ENCODE data around the gene ZDHHC8.

ZDHHC8 gene, protein sequence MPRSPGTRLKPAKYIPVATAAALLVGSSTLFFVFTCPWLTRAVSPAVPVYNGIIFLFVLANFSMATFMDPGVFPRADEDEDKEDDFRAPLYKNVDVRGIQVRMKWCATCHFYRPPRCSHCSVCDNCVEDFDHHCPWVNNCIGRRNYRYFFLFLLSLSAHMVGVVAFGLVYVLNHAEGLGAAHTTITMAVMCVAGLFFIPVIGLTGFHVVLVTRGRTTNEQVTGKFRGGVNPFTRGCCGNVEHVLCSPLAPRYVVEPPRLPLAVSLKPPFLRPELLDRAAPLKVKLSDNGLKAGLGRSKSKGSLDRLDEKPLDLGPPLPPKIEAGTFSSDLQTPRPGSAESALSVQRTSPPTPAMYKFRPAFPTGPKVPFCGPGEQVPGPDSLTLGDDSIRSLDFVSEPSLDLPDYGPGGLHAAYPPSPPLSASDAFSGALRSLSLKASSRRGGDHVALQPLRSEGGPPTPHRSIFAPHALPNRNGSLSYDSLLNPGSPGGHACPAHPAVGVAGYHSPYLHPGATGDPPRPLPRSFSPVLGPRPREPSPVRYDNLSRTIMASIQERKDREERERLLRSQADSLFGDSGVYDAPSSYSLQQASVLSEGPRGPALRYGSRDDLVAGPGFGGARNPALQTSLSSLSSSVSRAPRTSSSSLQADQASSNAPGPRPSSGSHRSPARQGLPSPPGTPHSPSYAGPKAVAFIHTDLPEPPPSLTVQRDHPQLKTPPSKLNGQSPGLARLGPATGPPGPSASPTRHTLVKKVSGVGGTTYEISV

GRCh38 chr22:20131597-20131858, at the start of gene ZDHHC8:
ZDHHC8 (plus strand) TSS chr22:20131804; CDS start chr22:20131948, 144 bp downstream.
- DNase-seq (ENCODE audit: low read depth), result no peak

- no peak for DNase-seq (ENCODE audit: low read depth)
Observed at GRCh38 chr22:20083157-20083890, 48.3 kb upstream of the ZDHHC8 start.

GRCh38 chr22:20083891-20084546, 47.6 kb upstream of the ZDHHC8 start:
- DNase-seq (ENCODE audit: low read depth), result no peak

DNA sequence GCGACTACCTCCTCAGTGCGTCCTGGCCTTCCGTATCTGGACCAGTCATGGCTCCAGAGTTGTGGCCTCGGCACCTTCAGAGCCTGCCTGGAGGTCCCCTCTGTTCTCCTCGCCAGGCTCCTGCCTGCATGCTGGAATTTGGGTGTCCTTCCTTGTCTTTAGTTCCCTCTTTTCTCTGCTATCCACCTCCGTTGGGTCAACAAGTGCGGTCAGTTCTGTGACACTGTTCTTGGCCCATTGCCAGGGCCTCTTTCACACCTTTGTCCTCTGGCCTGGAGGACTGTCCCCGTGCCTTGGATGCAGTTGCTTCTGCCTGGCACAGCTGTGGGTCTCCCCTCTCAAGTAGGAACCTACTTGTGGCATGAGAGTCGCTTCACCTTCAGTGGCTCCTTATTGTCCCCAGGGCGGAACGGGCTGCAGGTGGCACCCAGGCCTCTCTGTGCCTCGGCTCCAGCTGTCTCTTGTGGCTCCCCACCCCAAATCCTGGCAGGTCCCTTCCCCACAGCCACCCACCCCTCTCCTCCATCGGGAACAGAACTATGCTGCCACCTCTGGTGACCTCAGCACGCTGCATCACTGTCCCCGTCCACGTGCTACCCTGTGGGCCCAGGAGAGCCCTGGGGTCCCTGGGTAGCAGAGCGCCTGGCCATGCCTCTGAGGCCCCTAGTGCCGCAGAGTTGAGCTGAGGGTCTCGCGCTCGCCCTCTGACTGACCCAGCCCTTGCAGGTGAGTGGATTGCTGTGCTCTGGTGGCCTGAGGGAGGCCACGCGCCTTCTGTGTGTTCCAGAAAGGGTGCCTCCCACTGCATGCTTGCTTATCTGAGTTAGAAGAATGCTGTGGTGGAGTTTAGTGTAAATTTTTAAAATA, 46.8 kb upstream of the ZDHHC8 start:
- no peak for DNase-seq (ENCODE audit: low read depth)

GRCh38 chr22:20085651-20086050, 46.0 kb upstream of the ZDHHC8 start:
- no peak for DNase-seq (ENCODE audit: low read depth)

- DNase-seq (ENCODE audit: low read depth), result no peak
Observed at GRCh38 chr22:20086101-20086599, 45.5 kb upstream of the ZDHHC8 start.

DNA sequence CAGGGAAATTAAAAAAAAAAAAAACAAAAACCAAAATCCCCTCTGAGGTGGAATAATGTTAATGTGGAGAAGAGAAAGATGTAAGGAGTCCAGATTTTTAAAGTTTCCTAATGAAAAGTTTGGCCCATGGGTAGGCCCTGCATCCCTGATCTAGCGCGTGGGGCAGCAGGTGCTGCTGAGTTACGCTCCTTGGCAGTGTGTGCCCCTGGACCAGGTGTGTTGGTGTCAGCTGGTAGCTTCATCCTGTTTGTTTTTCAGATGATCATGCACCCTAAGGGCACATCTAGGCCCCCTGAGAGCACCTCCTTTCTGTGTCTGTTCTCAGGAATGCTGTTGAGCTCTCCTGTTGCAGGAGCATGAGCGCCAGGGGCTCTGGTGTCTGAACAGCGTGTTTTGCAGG, 44.8 kb upstream of the ZDHHC8 start:
- no peak for DNase-seq (ENCODE audit: low read depth)

DNA sequence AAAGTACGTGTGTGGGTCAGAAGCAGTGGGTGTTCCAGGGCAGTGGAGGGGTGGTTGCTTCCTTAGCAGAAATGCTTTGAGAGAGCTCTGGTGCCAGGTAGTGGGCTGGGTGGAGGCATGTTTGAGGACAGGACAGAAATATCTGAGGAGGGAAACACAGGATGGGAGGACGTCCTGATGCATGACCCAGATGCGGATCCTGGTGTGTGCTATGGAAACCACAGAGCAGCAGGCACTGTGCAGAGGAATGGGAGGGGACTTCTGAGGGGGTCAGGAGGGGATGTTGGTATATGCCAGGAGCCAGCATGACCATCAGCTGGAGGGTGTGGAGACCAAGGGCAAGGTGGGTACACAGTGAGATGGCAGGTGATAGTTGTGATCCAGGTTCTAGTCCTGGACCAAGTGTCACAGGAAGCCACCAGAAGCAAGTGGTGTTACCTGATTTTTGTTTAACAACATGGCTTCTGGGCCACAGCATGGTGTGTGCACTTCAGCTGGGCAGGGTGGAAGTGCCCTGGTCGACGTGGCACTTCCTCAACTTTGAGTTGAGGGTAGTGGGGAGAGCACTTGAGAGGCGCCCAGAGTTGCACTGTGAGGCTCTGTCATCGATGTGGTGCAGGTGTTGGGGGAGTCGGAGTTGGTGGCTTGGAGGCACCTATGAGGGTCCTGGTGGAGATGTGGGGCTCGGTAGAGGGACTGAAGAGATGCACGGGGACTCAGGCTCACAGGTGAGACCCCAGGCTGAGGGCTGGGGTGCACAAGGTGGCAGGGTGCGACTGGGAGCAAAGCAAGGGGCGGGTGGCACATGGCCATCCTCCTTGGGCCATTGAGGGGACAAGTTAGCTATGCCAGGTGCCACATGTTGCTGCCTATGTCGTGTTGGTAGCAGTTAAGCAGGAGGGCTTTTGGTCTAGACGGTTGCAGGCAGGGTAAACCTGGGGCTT, 44.0 kb upstream of the ZDHHC8 start:
- no peak for DNase-seq (ENCODE audit: low read depth)

DNA sequence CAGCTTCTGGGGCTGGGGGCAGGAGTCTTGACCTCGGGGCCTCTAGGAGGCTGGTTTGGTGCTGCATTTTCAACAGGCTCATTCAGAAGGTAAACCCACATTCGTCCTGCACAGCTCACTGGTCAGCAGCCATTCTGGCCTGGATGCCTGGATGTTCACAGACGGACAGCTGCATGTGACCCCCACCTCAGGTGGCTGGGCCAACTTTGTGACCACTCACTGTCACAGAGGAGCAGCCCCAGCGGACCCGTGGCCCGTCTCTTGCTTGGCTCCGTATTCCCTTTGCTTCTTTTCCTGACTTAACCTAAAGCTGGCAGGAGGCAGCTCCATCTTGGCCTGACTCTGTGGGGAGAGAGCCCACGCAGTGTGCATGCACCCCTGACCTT, 43.3 kb upstream of the ZDHHC8 start:
- DNase-seq (ENCODE audit: low read depth), result no peak

- DNase-seq (ENCODE audit: low read depth), result no peak
Observed at GRCh38 chr22:20089226-20089976, 42.2 kb upstream of the ZDHHC8 start.

DNA sequence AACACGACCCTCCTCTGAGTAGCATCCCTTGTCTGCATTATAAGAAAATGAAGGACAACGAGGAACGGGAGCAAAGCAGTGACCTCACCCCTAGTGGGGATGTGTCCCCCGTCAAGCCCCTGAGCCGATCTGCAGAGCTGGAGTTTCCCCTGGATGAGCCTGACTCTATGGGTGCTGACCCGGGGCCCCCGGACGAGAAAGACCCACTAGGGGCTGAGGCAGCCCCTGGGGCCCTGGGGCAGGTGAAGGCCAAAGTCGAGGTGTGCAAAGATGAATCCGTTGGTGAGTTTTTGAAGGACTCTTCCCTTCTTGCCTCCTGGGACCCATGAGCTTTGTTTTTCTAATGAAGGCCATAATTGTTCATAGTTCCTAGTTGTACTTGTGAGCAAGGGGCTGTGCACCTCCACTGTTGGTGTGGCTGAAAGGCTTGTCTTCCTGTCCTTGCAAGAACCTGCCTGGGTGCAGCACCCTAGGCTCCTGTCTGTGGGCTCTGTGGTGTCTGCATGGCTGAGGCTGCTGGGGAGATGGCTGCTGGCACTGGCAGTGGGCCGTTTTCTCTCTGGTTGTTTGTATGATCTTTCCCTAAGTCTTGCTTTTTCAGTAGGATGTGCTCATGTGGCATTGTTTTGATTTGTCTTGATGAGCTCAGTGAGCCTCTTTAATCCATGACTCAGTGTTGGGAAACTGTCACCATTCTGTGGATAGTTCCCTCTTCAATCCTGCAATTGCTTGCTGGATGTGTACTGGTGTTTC, 41.5 kb upstream of the ZDHHC8 start:
- no peak for DNase-seq (ENCODE audit: low read depth)

DNA sequence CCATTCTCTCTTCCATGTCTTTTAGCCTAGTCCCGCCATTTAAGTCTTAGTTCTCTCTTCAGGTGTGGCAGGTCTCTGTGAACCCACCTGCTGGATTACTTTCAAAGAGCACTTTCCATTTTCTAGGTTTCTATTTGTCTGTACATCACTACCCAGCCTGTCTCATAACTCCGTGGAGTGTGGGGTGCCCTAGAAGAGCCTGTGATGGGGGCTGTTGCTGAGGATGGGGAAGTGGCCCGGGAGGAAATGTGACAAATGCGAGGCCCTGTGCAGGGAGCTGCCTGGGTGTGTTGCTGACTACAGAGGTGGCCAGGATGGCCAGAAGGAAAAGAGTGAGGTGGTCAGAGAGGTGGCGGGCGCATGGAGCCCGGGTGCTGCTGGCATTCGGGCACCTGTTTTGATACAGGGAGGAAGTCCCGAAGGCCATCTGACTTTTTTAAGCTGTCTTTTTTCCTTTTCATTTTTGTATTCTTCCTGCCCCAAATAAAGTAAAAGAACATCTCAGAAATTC, 40.8 kb upstream of the ZDHHC8 start:
- no peak for DNase-seq (ENCODE audit: low read depth)

DNA sequence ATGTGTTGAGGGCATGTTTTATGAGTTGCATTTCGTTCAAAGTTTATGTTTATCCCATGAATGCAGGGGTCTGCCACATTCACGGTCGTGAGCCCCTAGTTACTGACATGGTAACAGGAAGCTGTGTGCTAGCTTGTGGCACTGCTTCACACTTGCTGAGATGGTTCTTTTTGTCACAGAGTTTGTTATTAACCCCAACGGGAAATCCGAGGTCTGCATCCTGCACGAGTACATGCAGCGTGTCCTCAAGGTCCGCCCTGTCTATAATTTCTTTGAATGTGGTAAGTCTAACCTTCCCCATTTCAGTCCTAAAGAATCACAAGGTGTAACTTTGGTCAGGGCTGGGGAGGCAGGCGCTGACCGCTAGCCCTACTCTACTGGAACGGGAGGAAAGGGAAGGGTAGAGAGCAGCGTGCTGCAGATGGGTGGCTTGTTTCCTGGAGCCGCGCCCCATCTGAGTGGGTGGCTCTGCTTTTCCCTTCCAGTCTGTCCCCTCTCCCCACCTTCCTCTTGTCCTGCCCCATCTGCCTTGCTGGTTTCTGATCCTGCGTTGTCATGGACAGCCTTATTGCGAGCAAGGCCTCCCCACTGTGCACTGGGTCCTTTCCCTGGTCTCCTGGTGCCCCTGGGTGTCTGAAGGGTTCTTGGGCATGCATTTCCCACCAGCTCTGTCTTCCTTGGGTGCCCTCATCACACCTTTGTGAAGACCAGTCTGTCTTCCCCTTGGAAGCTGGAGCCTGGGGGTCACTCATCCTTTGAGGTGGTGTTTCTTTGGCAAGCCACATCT, 39.7 kb upstream of the ZDHHC8 start:
- no peak for DNase-seq (ENCODE audit: low read depth)

DNA sequence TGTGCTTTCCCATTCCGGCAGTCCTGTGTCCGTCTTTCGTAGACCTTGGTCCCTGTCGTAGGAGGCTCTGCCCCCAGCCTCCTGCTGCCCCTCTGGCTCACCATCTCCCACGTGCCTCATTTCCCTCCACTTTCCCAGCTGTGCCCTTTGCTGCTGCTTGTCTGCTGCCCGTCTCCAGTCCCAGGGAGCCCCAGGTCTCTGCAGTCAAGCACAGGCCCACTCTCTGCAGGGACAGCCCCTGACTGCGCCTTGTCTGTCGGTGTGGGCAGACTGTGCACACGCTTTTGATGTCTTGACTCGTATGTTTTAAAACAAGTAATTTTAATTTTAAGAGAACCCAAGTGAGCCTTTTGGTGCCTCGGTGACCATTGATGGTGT, 39.1 kb upstream of the ZDHHC8 start:
- no peak for DNase-seq (ENCODE audit: low read depth)

DNA sequence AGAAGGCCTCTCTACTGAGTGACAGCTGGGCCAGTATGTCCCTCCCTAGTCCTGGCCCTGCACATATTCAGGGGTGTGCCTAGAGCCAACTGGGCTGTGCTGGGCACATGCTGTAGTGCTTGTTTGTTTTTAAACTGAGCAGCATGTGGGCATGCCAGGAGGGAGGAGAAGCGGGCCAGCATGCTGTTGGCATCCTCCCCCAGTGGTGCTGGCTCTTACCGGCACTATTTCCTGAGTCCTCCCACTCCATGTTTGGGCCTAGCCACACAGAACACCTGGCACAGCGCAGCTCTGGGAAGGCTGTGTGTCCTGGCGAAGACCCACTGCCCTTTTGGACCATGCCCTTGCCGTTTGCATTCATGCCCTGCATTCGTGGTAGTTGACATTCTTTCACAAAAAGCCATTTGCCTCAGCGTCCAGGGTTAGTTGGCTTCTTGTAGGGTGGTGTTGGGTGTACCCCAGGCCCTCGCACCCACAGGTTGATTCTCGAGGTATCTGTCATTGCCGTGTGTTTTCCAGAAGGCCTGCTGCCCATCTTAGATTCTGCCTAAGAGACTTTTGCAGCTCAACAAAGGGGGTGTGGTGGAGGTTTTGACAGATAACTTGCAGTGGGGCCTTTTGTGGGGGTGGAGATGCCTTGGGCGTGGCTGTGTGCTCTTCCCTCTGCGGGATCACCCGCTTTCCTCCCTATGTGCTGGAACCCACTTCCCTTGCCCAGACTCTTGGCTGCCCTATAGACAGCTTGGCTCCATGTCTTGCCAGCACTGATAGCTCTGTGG, 38.0 kb upstream of the ZDHHC8 start:
- DNase-seq (ENCODE audit: low read depth), result no peak

DNA sequence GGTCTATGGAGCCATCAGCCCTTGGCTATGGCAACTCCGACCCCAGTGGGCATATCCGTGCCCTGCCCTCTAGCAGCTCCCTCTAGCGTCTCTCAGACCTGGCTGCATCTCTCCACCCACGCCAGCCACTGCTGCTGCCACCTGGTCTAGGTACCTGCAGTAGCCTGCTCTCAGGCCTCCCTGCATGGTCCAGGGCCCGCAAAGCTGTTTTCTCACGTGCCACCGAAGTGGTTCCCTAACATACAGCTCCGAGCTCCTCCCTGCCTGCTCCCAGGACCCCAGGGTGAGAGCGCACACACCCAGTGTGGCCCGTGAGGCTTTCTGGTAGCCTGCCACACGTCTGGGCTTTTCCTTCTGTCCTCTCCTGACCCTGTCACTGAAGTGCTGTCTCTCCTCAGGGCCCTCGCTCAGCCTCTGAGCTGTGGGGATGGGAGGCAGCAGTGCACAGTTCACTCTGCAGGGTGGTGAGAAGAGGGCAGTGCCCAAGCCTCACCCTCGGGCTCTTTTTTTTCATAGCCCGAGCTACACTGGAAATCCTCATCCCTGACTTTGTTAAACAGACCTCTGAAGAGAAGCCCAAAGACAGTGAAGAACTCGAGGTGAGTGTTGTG, 37.3 kb upstream of the ZDHHC8 start:
- DNase-seq (ENCODE audit: low read depth), result no peak

Data from HS-27A (cell line).